Activated CD4-positive, alpha-beta T cell treated with anti-CD3 and anti-CD28 coated beads for 4 hours (primary cell): ENCODE data around the gene TNFRSF8.
"Not testable (repeated sequence)": the region's sequence is repeated elsewhere in the genome, so short reads cannot be mapped to it uniquely, and the experiment has no call there.

Experiments used
- DNase-seq, 2 donors: peaks; one replicate each; pipeline ENCODE4 v3.0.0-alpha.2; 2020

Gene TNFRSF8

DNA sequence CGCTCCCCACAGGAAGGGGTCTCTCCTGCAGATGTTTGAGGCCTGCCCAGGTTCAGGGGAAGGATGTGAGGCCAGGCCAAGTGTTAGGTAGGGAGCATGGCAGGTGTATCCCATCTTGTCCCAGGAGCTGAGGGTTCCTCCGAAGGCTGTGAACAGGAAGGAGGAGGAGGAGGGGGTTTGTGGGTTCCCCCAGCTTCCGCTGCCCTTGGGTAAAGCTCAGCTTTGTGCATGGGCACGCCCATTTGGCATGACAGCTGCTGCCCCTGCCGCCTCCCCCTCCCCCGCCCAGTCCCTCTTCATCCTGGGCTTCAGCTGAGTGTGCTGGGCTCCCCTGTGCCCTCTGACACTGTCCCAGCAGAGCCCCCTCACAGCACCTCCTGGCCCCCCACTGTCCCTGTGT is 25.5 kb downstream of the TNFRSF8 start:
- peak; percentile 26 to 35 for DNase-seq

DNA sequence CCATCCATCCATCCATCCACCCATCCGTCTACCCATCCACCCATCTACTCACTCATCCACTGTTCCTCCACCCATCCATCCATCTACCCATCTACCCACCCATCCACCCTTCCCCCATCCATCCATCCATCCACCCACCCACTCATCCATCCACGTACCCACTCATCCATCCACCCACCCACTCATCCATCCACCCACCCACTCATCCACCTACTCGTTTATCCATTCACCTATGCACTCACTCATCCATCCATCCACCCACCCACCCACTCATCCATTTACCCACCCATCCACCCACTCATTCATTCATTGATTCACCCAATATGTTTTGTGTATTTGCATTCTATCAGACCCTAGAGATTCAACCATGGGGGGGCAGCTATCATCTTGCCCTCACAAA is 27.2 kb downstream of the TNFRSF8 start:
- no peak for DNase-seq

DNA sequence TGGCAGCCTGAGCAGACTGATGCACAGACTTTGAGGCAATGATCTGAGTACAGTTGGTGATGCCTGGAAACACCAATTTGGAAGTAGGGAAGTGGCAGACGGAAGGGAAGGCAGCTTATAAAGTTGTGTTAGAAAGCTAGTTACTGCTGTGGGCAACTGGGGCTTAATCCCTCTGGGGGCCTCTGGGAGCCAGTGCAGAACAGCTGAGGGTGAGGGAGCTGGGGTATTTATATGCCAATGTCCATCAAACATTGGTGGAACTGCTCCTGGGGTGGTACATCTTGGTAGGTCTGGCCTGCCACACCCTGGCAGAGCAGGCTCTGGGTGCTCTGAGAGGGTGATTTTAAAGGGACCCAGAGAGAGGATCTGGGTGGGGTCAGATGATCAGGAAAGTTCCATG is 28.1 kb downstream of the TNFRSF8 start:
- DNase-seq: no peak

DNA sequence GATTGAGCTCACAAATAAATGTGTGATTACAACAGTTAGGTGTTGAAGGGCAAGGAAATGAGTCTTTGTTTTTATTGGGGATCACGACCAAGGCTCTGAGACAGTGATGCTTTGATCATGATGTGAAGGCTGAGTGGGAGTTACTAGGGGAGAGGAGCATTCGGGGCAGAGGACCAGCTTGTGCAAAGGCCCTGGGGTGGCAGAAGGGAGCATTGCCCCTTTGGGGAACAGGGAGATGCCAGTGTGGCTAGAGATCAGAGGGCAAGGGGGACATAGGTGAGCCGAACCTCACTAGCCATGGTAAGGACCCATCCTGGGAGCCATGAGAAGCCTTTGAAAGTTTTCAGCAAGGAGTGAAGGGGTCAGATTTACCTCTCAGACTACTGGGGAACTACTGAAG is 31.1 kb downstream of the TNFRSF8 start:
- DNase-seq: no peak

DNA sequence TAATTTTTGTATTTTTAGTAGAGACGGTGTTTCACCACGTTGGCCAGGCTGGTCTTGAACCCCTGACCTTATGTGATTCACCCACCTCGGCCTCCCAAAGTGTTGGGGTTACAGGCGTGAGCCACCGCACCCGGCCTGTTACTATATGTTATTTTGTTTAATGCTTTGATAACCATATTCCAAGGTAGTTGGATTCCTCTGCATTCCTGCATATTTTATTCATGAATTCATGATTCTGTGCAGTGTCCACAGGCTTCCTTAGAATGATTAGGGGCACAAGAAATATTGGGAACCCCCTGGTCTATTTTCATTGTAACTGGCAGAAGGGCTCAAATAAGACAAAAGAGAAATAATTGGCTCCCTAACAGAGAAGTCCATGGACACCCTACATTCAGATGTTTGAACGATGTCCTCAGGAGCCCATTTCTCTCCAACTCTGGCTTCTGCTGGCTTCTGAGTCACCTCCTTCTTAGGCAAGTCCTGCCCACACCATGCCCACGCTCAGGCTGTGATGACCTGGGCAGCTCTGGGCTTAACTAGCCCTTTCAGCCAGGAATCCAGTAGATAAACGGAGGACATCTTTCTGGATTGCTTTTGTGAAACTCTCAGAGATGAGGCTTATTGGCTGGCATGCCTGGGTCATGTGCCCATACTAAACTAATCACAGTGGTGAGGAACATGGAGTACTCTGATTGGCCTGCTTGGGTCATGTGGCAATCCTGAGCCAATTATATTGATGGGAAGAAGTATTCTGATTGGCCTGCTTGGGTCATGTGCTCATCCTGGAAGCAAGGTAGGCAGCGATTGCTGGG is 32.6 kb downstream of the TNFRSF8 start:
- DNase-seq: no peak

DNA sequence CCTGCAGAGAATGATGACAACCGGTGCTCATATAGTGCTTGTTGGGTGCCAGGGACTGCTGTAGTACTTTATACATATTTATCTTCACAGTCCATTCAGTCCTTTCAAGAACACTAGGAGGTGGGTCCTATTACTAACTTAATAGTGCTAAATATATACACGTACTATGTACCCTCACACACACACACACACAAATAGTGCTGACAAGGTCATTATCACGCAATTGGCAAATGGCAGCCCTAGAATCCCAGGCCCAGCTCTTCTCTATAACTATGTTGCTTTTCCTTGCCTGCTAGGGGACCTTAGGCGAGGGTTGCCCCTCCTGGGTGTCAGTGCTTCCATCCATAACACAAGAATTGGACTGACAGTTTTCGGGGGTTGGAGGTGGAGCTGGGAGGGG is 33.5 kb downstream of the TNFRSF8 start:
- DNase-seq: no peak

DNA sequence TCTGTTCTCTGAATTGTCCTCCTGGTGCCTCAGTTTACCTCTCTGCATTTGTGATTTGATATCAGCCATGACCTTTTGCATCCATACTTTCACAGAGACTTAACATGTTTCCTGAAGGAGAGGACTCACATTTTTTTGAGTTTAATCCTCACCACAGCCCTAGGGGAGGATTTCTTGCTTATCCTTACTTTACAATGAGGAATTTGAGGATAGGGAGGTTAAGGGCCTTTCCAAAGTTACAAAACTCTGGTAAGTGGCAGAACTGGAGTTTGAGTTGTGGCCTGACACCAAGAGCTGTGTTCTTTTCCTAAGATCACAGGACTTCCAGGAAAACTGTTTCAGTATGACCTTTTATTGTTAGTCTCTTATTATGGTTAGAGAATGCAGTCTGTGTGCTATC is 34.2 kb downstream of the TNFRSF8 start:
- no peak for DNase-seq

DNA sequence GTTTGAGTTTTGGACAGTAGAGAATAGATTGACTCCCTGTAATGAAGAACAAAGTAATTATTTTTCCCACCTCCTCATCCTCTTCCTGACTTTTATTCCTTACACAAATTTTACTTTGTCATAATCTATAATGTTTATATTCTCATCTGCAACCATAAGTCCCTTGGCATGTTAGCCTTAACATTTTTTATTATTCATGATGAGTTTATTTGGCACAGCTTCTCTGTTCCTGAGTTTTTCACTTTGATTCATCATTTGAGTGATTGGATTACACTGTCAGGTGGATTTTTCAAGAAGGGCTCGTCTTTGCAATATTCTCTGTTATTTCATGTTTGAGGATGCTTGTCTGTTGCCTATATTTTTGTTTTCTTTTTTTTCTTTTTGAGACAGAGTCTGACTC is 35.7 kb downstream of the TNFRSF8 start:
- no peak for DNase-seq

DNA sequence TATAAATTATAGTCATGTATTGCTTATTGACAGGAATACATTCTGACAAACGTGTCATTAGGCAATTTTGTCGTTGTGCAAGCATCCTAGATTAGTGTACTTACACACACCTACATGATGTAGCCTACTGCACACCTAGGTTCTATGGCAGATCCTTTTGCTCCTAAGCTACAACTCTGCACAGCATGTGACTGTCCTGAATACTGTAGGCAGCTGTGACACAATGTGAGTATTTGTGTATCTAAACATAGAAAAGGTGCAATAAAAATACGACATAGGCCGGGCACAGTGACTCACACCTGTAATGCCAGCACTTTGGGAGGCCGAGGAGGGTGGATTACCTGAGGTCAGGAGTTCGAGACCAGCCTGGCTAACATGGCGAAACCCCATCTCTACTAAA is 36.5 kb downstream of the TNFRSF8 start:
- no peak for DNase-seq

DNA sequence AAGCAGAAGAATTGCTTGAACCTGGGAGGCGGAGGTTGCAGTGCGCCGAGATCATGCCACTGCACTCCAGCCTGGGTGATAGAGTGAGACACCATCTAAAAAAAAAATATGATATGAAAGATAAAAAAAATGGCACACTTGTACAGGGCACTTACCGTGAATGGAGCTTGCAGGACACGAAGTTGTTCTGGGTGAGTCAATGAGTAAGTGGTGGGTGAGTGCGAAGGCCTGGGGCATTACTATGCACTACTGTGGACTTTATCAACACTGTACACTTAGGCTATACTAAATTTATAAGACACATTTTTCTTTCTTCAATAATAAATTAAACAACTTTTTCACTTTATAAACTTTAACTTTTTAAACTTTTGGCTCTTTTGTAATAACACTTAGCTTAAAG is 37.0 kb downstream of the TNFRSF8 start:
- no peak for DNase-seq

DNA sequence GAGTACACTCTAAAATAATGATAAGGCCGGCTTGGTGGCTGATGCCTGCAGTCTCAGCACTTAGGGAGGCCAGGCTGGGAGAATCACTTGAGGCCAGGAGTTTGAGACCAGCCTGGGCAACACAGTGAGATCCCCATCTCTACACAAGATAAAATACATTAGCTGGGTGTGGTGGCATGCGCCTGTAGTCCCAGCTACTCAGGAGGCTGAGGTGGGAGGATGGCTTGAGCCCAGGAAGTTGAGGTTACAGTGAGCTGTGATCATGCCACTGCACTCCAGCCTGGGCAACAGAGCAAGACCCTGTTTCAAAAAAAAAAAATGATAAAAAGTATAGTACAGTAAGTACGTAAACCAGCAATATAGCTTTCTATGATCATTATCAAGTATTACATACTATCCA is 38.0 kb downstream of the TNFRSF8 start:
- DNase-seq: not testable (repeated sequence)

DNA sequence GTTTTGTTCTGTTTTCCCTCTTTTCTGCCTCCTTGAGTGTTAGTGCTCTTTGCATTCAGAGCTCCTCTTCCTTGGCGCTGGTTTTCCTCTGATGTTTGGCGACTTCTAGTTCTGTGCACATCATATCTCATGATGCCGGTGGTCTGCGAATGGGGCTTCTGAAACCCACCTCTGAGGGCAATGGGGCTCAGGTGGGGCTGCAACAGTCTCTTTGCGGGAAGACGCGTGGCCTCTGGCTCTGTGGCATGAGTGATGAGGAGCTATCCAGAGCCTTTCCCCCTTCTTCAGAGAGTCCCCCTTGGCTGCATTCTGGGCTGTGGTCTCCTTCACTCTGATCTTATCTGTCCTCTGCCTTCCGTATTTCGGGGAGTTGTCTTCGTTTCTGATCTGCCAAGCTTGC is 39.0 kb downstream of the TNFRSF8 start:
- DNase-seq: no peak

DNA sequence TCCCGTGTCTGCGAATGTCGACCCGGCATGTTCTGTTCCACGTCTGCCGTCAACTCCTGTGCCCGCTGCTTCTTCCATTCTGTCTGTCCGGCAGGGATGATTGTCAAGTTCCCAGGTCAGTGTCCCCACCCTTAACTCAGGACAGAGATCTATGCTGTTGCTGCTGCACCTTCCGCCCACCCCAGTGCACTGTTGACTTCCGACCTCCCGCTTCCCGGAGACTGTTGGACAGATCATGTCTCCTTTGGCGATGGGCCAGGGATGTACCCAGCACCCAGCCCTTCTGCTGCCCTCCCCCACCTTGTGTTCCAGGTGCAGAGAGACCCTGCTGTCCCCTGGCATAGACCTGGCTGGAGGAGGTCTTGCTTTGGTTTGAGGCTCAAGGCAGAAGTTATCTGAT is 41.3 kb downstream of the TNFRSF8 start:
- no peak for DNase-seq

DNA sequence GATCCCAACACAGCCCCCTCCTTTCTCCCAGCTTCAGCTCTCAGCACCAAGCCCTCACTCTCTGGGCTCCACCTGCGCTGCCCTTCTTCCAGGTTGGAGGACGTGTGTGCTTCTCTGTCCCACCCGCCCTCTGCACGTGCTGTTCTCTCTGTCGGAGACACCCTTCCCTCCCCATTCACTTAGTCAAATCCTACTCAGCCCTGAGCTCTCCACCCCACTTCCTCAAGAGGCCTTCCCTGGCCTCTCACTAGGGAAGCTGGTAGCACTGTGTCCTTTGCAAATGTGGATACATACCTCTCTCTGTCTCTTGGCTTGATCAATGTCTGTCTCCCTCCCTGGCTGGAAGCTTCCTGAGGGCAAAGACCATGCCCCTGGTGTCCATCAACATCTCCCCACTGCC is 43.0 kb downstream of the TNFRSF8 start:
- DNase-seq: no peak

DNA sequence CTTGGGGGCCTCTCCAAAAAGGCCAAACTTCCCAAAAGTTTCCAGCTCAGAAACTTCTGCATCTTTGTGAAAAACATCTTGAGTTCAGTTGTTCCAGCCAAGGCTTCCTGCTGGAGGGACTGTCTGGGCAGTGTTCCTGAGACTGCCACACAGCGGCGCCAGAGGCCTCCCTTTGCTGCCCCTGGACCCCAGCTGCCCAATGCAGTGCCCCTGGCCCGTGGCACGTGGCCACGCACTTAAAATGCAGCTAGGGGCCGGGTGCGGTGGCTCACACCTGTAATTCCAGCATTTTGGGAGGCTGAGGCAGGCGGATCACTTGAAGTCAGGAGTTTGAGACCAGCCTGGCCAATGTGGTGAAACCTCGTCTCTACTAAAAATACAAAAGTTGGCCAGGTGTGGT is 43.8 kb downstream of the TNFRSF8 start:
- not testable (repeated sequence) for DNase-seq

DNA sequence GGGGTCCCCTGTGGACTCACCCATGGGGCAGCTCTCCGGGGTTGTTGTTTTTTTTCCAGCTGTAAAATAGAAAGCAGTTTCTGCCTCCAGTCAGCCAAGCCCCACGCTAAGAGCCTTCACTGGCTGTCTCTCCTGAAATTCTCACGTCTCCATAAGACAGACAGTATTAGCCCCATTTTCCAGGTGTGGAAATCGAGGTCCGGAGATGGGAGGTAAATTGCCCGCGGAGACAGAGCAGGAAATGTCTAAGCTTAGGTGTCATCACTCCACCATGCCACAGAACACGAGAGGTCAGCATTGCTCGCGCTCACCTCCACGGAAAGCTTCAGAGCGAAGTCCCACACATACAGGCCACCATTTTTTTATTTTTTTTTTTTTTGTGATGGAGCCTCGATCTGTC is 44.6 kb downstream of the TNFRSF8 start:
- no peak for DNase-seq

DNA sequence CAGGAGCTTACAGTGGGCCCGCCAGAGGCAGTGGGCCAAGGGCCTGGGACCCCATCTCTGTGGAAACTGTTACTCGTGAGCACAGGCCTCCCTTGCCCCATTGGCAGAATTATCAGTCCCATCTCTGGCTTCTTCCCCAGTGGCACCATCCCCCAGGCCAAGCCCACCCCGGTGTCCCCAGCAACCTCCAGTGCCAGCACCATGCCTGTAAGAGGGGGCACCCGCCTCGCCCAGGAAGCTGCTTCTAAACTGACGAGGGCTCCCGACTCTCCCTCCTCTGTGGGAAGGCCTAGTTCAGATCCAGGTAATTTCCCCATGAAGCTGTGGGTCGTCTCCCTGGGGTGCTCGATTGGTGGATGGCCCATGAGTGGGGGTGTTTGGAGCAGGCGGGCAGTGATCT is 46.8 kb downstream of the TNFRSF8 start:
- no peak for DNase-seq

DNA sequence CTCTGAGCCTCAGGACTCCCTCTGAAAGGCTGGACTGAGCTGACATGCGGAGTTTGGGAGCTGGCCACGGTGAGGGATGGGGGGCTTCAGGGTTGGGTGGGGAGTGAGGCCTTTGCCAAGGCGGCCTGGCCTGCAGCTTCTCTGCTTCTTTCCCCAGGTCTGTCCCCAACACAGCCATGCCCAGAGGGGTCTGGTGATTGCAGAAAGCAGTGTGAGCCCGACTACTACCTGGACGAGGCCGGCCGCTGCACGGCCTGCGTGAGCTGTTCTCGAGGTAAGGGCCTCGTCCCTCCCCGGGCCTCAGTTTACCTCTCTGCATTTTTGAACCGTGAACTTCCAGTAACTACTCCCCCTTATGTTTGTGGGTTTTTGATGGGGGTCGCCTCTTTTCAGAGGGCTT is 48.6 kb downstream of the TNFRSF8 start:
- no peak for DNase-seq

DNA sequence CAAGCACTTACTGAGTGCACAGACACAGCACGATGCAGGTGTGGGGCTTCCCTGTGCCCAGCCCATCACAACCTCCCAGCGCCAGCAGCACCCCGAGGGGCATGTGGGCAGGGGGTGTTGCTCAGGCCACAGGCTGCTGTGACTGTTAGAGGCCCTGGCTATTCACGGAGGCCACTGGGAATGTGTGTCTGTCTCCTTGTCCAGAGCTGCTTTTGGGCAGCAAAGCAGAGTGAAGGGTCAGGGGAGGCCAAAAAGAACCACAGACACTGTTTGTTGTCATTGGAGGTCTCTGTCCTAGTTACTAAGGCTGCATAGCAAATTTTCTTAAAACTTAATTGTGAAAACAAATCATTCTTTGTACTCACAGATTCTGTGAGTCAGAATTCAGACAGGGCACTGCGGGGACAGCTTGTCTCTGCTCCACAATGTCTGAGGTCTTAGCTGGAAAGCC is 49.6 kb downstream of the TNFRSF8 start:
- no peak for DNase-seq

DNA sequence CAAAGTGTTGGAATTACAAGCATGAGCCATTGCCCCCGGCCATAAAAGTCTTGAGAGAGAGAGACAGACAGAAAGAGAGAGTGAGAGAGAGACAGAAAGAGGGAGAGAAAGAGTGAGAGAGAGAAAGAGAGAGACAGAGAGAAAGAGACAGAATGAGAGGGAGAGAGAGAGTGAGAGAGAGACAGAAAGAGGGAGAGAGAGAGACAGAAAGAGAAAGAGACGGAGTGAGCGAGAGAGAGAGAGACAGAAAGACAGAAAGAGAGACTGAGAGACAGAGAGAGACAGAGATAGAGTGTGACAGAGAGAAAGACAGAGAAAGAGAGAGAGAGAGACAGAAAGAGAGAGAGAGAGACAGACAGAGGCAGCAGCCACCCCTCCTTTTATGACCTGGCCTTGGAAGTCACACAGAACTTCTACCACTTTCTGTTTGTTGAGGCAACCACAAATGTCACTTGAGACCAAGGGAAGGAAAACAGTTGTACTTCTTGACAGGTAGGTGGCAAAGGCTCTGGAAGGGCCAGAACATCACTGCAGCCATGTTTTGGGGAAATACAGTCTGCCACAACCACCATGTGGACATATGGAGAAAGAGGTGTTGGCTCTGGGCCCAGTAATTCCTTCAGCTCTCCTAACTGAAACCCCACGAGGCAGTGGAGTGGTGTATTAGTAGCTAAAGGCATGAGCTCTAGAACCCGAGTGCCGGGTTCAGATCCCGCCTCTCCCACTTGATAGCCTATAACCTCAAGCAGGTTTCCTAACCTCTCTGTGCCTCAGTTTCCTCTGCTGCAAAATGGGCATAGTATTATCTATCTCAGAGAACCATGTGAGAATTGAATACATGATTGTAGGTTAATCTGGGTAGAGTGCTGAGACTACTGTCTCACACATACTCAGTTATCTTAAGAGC is 50.6 kb downstream of the TNFRSF8 start:
- DNase-seq: no peak

DNA sequence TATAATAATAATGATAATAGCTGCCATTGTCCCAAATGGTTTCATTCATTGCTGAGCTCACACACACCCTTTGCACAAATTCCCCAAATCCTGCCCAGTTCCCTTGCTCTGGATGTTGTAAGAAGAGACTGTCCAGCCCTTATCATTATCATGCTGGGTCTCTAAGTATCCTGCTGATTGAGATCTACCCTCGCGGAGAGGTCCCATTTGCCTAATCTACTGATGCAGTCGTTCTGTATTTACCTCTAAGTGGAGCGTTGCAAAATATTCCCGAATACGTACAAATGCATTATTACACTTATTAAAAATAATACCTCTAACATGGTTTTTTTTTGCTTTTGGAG is 51.2 kb downstream of the TNFRSF8 start:
- no peak for DNase-seq

DNA sequence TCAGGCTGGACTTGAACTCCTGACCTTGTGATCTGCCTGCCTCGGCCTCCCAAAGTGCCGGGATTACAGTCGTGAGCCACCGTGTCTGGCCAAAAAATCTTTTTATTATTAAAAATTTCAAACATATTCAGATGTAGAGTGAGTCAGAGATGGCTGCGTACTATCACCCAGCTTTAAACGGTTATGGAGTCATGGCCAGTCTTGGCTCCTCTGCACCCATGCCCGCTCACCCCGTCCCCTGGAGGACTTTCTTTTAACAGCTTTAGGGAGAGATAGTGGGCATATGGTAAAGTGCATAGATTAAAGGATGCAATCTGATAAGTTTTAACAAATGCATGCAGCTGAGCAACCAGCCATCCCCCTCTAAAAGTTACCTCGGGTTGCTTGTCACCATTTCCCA is 51.8 kb downstream of the TNFRSF8 start:
- DNase-seq: no peak

DNA sequence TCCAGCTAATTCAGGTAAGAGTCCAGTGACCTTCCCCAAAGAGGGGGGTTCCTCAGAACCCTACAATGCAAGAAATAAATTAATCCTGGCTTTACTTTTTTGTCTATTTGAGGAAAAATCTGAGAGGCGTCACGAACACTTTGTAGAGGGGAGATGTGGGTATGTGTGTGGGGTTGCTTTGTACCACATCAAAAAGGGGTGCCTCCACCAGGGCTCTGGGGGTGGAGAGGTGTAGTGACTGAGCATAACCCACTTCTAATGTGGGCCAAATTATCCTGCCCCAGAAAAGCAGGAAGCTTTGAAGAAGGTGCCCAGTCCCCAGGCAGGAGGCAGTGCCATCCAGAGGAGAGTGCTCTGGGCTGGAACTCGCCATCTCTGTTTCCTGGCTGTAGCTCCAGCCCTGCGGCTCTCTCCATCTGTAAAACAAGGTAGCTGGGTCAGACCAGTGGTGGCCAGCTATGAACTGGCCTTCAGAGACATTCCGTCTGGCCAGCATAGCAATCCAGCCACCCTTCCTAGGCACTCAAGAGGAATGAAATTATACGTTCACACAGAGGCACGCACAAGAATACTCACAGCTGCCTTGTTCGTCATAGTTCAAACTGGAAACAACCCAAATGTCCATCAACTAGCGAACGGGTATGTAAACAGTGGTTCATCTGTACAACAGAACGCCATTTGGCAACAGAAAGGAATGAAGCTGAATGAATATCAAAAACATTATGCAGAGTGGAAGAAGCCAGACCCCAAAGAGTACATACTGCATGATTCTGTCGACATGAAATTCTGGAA is 58.3 kb downstream of the TNFRSF8 start:
- peak in 1 of 2 donors; percentile 46 for DNase-seq
